ENCODE measurements around the gene MIA.

DNA sequence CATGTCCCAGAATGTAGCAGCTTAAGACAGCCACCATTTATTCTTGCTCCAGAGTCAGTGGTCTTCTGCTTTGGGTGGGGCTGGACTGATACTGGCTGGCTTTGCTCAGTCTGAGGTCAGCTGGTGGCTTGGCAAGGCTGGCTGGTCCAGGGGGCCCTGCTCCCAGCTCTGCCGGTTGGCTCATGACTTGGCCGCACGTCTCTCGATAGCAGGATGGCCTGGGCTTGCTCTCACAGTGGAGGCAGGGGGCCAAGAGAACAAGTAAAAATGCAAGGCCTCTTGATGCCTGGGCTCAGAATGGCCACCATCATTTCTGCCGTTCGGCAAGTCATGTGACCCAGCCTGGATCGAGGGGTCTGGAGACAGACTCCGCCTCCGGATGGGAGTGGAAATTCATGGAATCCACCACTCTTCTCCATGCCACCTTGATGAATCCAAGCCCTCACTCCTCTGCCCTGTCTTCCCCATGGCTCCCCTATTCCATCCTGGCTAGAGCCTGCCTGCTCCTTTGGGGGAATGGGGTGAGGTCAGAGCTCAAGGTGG is 38.1 kb upstream of the MIA start:
- TF ChIP-seq, protein P1, sequence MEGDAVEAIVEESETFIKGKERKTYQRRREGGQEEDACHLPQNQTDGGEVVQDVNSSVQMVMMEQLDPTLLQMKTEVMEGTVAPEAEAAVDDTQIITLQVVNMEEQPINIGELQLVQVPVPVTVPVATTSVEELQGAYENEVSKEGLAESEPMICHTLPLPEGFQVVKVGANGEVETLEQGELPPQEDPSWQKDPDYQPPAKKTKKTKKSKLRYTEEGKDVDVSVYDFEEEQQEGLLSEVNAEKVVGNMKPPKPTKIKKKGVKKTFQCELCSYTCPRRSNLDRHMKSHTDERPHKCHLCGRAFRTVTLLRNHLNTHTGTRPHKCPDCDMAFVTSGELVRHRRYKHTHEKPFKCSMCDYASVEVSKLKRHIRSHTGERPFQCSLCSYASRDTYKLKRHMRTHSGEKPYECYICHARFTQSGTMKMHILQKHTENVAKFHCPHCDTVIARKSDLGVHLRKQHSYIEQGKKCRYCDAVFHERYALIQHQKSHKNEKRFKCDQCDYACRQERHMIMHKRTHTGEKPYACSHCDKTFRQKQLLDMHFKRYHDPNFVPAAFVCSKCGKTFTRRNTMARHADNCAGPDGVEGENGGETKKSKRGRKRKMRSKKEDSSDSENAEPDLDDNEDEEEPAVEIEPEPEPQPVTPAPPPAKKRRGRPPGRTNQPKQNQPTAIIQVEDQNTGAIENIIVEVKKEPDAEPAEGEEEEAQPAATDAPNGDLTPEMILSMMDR (IDR thresholded peaks at IDR 0.05) = no peak
- TF ChIP-seq POLR2A (IDR thresholded peaks at IDR 0.05; ENCODE audit: low read depth) (no peak), POLR2AphosphoS5 (IDR thresholded peaks at IDR 0.05) (no peak), EP300 (IDR thresholded peaks at IDR 0.05) (no peak)
